HepG2 (cell line): Measurements from ENCODE around the gene PLRG1. TPM values are rescaled to one million over a fixed set of nuclear protein-coding genes. Genes with fewer than 3 reads are reported as not detected.

Experiments used
- CC2D1A ChIP-seq: sonication (generic); formaldehyde crosslinking; IDR thresholded peaks from 2 replicates; pipeline ENCODE4 v1.8.1; 2023; ENCODE audit warnings: mild to moderate bottlenecking, missing genetic modification reagents
- FOXA1 ChIP-seq, 2 experiments: fragments of 450-650 bp in 1 of 2; sonication (generic) in 1 of 2; formaldehyde crosslinking in 1 of 2; IDR thresholded peaks; 2 replicates each; pipeline versions ENCODE4 v1.4.0 to v1.6.1; 2016 to 2020; ENCODE audit warnings: missing genetic modification reagents in 1 of 2
- GATAD1 ChIP-seq: IDR thresholded peaks from 2 replicates; pipeline ENCODE4 v1.6.1; 2016; ENCODE audit warnings: missing genetic modification reagents, missing compliant biosample characterization
- MYC ChIP-seq: sonication (generic); formaldehyde crosslinking; IDR thresholded peaks from 2 replicates; pipeline ENCODE4 v1.9.0; 2021; ENCODE audit warnings: missing genetic modification reagents, borderline replicate concordance
- POLR2A ChIP-seq, 2 experiments: IDR thresholded peaks; 2 replicates each; pipeline ENCODE4 v1.6.1; 2011; ENCODE audit warnings: low read depth in 2 of 2, low read length in 2 of 2, mild to moderate bottlenecking in 1 of 2, moderate library complexity in 1 of 2; ENCODE audit not compliant: insufficient read depth in 1 of 2
- PPARG ChIP-seq: conservative IDR thresholded peaks from 2 replicates; pipeline ENCODE4 v1.6.1; 2016; ENCODE audit warnings: missing biosample characterization, missing genetic modification reagents
- ZNF143 ChIP-seq: sonication (generic); formaldehyde crosslinking; IDR thresholded peaks from 2 replicates; pipeline ENCODE4 v1.4.0; 2020; ENCODE audit warnings: missing genetic modification reagents
- ZNF264 ChIP-seq: sonication (generic); formaldehyde crosslinking; IDR thresholded peaks from 2 replicates; pipeline ENCODE4 v1.4.0; 2020; ENCODE audit warnings: missing genetic modification reagents
- ZNF383 ChIP-seq: sonication (generic); formaldehyde crosslinking; IDR thresholded peaks from 2 replicates; pipeline ENCODE4 v1.4.0; 2020; ENCODE audit warnings: missing genetic modification reagents, mild to moderate bottlenecking, borderline replicate concordance
- ZNF441 ChIP-seq: sonication (generic); formaldehyde crosslinking; IDR thresholded peaks from 2 replicates; pipeline ENCODE4 v1.7.0; 2021; ENCODE audit warnings: missing genetic modification reagents, borderline replicate concordance
- ZNF619 ChIP-seq: sonication (generic); formaldehyde crosslinking; IDR thresholded peaks from 2 replicates; pipeline ENCODE4 v1.4.0; 2020; ENCODE audit warnings: mild to moderate bottlenecking, missing genetic modification reagents
- ZNF660 ChIP-seq: sonication (generic); formaldehyde crosslinking; IDR thresholded peaks from 2 replicates; pipeline ENCODE4 v1.5.1; 2020; ENCODE audit warnings: mild to moderate bottlenecking, low read depth, missing genetic modification reagents, borderline replicate concordance
- ZNF746 ChIP-seq: sonication (generic); formaldehyde crosslinking; IDR thresholded peaks from 2 replicates; pipeline ENCODE4 v1.8.0; 2022; ENCODE audit warnings: mild to moderate bottlenecking, missing genetic modification reagents
- ZNF781 ChIP-seq: sonication (generic); formaldehyde crosslinking; IDR thresholded peaks from 2 replicates; pipeline ENCODE4 v1.5.1; 2020; ENCODE audit warnings: borderline replicate concordance, mild to moderate bottlenecking, missing genetic modification reagents; ENCODE audit errors: not compliant biosample characterization
- ZSCAN25 ChIP-seq: sonication (generic); formaldehyde crosslinking; IDR thresholded peaks from 2 replicates; pipeline ENCODE4 v1.8.0; 2022; ENCODE audit warnings: mild to moderate bottlenecking, missing genetic modification reagents
- polyA plus RNA-seq, 8 experiments: library from polyadenylated mRNA; depleted of rRNA in 3 of 8; stranded (reverse) in 7 of 8; unstranded in 1 of 8; fragments of >200 nt; fragmentation: Illumina TruSeq in 4 of 8; extraction: Trizol in 4 of 8; gene quantifications; 2 replicates each; pipeline versions ENCODE4 v1.2.1 to v1.2.3, GENCODE V29; 2011 to 2016; ENCODE audit warnings: low read depth in 4 of 8, missing spikeins in 1 of 8, mixed read lengths in 1 of 8; ENCODE audit not compliant: insufficient read depth in 1 of 8
- total RNA-seq, 5 experiments: library from RNA; depleted of rRNA; stranded (reverse); fragments of >200 nt; fragmentation: Illumina TruSeq; extraction: Trizol; gene quantifications; 2 replicates each; pipeline ENCODE4 v1.2.3, GENCODE V29; 2016; ENCODE audit warnings: low read depth in 1 of 5
- TF ChIP-seq, protein P1 (sequence below): sonication (generic); formaldehyde crosslinking; IDR thresholded peaks from 2 replicates; pipeline ENCODE4 v1.4.0; 2020; ENCODE audit warnings: missing genetic modification reagents; ENCODE audit errors: not compliant biosample characterization
- TF ChIP-seq, protein P2 (sequence below): sonication (generic); formaldehyde crosslinking; IDR thresholded peaks from 2 replicates; pipeline ENCODE4 v1.8.0; 2022; ENCODE audit warnings: mild to moderate bottlenecking, missing genetic modification reagents, moderate library complexity
- TF ChIP-seq, protein P3 (sequence below): IDR thresholded peaks from 2 replicates; pipeline ENCODE4 v1.6.1; 2012; ENCODE audit warnings: low read depth, low read length, improper control_type of control experiment
- TF ChIP-seq, protein P4 (sequence below): sonication (generic); formaldehyde crosslinking; IDR thresholded peaks from 2 replicates; pipeline ENCODE4 v1.5.1; 2020; ENCODE audit warnings: mild to moderate bottlenecking, missing genetic modification reagents, moderate library complexity
- TF ChIP-seq, protein P5 (sequence below): IDR thresholded peaks from 2 replicates; pipeline ENCODE4 v1.6.1; 2016; ENCODE audit warnings: mild to moderate bottlenecking, missing biosample characterization, missing genetic modification reagents

The PLRG1 gene
- total and polyA plus RNA-seq, 2 of the 13 experiments (the other 11 are each of a cell fraction or from before 2014, with no cell fraction given): 77.3 to 110 TPM

DNA sequence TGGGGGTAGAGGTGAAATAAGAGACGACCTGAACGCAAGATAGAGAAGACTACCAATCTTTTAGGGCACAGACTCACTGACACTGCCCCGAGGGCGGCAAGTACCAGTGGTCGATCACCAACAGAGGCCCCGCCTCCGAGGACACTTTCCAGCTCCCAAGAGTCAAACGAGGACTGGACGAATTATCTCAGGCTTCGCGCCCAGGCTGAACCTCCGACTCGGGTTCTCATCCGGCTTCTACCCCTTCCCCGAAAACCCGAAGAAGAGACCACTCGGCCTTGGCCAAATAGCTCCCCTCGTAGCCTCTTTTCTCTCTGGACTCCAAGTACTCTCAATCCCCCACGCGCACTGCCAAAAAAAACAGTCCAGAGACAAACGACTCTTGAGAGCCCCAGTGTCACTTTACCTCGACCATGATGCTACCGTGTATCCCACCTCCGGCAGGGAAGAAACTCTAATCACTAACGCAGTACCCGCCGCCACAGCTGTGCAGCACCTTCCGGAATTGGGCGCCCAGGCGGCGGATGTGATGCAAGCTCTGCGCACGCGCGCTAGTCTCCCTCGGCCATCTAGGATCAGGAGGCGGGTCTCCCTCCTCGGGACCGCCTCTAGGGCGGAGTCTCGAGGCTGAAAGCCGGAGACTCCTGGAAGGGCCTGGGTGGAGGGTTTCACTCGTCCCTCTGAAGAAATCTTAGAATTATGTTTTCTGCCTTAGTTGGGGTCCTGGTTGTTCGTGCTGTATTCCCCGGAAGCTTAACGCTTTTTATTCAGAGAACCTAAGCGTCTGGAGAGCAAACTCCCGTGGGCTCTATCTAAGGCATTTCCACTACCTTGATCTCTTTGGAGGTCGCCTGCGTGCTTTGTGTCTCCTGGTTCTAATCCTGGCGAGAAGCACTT, at the start of gene PLRG1 (continued):
- TF ChIP-seq ZNF143 (no peak), ZSCAN25 (CRISPR knock-in tag) (peak; percentile 31; the same call in 1 of the 2 replicates), ZNF441 (no peak), GATAD1 (CRISPR knock-in tag) (peak; percentile 93), PPARG (CRISPR knock-in tag) (no peak), ZNF383 (no peak), POLR2A (IDR thresholded peaks at IDR 0.05; ENCODE audit: insufficient read depth in 1 of 2, low read depth in 2 of 2, low read length in 2 of 2) (peak; percentile 48 to 84; a peak in 2 of 4 replicates), MYC (CRISPR knock-in tag) (peak; percentile 46; the same call in 1 of the 2 replicates), ZNF746 (CRISPR knock-in tag) (no peak), FOXA1 (IDR thresholded peaks at IDR 0.05) (no peak), FOXA1 (CRISPR knock-in tag; IDR thresholded peaks at IDR 0.05) (no peak), ZNF660 (no peak), CC2D1A (no peak), ZNF264 (CRISPR knock-in tag) (no peak), ZNF781 (CRISPR knock-in tag) (peak; percentile 85), ZNF619 (no peak)
- TF ChIP-seq, protein P1, sequence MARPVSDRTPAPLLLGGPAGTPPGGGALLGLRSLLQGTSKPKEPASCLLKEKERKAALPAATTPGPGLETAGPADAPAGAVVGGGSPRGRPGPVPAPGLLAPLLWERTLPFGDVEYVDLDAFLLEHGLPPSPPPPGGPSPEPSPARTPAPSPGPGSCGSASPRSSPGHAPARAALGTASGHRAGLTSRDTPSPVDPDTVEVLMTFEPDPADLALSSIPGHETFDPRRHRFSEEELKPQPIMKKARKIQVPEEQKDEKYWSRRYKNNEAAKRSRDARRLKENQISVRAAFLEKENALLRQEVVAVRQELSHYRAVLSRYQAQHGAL (CRISPR knock-in tag): no peak
- TF ChIP-seq, protein P2, sequence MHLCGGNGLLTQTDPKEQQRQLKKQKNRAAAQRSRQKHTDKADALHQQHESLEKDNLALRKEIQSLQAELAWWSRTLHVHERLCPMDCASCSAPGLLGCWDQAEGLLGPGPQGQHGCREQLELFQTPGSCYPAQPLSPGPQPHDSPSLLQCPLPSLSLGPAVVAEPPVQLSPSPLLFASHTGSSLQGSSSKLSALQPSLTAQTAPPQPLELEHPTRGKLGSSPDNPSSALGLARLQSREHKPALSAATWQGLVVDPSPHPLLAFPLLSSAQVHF (CRISPR knock-in tag): no peak
- TF ChIP-seq, protein P3, sequence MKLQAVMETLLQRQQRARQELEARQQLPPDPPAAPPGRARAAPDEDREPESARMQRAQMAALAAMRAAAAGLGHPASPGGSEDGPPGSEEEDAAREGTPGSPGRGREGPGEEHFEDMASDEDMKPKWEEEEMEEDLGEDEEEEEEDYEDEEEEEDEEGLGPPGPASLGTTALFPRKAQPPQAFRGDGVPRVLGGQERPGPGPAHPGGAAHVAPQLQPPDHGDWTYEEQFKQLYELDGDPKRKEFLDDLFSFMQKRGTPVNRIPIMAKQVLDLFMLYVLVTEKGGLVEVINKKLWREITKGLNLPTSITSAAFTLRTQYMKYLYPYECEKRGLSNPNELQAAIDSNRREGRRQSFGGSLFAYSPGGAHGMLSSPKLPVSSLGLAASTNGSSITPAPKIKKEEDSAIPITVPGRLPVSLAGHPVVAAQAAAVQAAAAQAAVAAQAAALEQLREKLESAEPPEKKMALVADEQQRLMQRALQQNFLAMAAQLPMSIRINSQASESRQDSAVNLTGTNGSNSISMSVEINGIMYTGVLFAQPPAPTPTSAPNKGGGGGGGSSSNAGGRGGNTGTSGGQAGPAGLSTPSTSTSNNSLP: no peak
- TF ChIP-seq, protein P4, sequence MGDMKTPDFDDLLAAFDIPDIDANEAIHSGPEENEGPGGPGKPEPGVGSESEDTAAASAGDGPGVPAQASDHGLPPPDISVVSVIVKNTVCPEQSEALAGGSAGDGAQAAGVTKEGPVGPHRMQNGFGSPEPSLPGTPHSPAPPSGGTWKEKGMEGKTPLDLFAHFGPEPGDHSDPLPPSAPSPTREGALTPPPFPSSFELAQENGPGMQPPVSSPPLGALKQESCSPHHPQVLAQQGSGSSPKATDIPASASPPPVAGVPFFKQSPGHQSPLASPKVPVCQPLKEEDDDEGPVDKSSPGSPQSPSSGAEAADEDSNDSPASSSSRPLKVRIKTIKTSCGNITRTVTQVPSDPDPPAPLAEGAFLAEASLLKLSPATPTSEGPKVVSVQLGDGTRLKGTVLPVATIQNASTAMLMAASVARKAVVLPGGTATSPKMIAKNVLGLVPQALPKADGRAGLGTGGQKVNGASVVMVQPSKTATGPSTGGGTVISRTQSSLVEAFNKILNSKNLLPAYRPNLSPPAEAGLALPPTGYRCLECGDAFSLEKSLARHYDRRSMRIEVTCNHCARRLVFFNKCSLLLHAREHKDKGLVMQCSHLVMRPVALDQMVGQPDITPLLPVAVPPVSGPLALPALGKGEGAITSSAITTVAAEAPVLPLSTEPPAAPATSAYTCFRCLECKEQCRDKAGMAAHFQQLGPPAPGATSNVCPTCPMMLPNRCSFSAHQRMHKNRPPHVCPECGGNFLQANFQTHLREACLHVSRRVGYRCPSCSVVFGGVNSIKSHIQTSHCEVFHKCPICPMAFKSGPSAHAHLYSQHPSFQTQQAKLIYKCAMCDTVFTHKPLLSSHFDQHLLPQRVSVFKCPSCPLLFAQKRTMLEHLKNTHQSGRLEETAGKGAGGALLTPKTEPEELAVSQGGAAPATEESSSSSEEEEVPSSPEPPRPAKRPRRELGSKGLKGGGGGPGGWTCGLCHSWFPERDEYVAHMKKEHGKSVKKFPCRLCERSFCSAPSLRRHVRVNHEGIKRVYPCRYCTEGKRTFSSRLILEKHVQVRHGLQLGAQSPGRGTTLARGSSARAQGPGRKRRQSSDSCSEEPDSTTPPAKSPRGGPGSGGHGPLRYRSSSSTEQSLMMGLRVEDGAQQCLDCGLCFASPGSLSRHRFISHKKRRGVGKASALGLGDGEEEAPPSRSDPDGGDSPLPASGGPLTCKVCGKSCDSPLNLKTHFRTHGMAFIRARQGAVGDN: peak; percentile 87
- TF ChIP-seq, protein P5, sequence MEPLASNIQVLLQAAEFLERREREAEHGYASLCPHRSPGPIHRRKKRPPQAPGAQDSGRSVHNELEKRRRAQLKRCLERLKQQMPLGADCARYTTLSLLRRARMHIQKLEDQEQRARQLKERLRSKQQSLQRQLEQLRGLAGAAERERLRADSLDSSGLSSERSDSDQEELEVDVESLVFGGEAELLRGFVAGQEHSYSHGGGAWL: no peak
